Vagina (tissue), 2 donors: Measurements from ENCODE around the gene VMP1. TPM values are rescaled to one million over a fixed set of nuclear protein-coding genes. Genes with fewer than 3 reads are reported as not detected.

ENCODE experiments used
- DNase-seq, 2 donors: peaks; one replicate each; pipeline ENCODE4 v3.0.0-alpha.2; 2017; ENCODE audit errors: extremely low spot score in 2 of 2
- H3K27ac ChIP-seq: fragments of 200-600 bp; sonication (generic); one replicate; pipeline ENCODE4 v1.5.1; 2019
- H3K27me3 ChIP-seq: fragments of 200-600 bp; sonication (generic); one replicate; pipeline ENCODE4 v1.5.1; 2019
- H3K36me3 ChIP-seq, 2 donors: fragments of 200-600 bp; sonication (generic); one replicate each; pipeline ENCODE4 v1.5.1; 2017 to 2019
- H3K4me1 ChIP-seq: fragments of 200-600 bp; sonication (generic); one replicate; pipeline ENCODE4 v1.5.1; 2019
- H3K4me3 ChIP-seq, 2 donors: fragments of 200-600 bp; sonication (generic); 1 replicate in 1 of 2; 2 replicates in 1 of 2; pipeline ENCODE4 v1.5.1; 2016 to 2019
- H3K9me3 ChIP-seq: fragments of 200-600 bp; sonication (generic); one replicate; pipeline ENCODE4 v1.5.1; 2019
- POLR2A ChIP-seq, 2 donors: fragments of 450-650 bp; IDR thresholded peaks; one replicate each; pipeline ENCODE4 v1.6.1; 2017; ENCODE audit warnings: antibody characterized with exemption in 2 of 2, mild to moderate bottlenecking in 2 of 2, moderate library complexity in 2 of 2
- POLR2AphosphoS5 ChIP-seq, 2 donors: sonication (generic); formaldehyde crosslinking; IDR thresholded peaks; one replicate each; pipeline ENCODE4 v1.9.0; 2017; ENCODE audit warnings: antibody characterized with exemption in 2 of 2, mild to moderate bottlenecking in 2 of 2, low read depth in 1 of 2; ENCODE audit not compliant: insufficient read depth in 1 of 2
- intact Hi-C: fragments of 100-400 bp; cut with DNase I; formaldehyde crosslinking; loops from one replicate; pipeline ENCODE4 v1.15.1; 2023
- total RNA-seq: library from RNA; depleted of rRNA; stranded (reverse); fragments of >200 nt; gene quantifications from one replicate; pipeline ENCODE4 v1.2.3, GENCODE V29; 2016
- TF ChIP-seq, protein P1 (sequence below), 3 experiments: fragments of 450-650 bp in 2 of 3; fragments of 200-600 bp in 1 of 3; sonication (generic) in 1 of 3; IDR thresholded peaks; one replicate each; pipeline ENCODE4 v1.5.1; 2017 to 2019; ENCODE audit warnings: antibody characterized with exemption in 3 of 3, mild to moderate bottlenecking in 2 of 3, moderate library complexity in 2 of 3

VMP1 gene
- total RNA-seq, 1 donor from 2014 or later, result 380 TPM

DNA sequence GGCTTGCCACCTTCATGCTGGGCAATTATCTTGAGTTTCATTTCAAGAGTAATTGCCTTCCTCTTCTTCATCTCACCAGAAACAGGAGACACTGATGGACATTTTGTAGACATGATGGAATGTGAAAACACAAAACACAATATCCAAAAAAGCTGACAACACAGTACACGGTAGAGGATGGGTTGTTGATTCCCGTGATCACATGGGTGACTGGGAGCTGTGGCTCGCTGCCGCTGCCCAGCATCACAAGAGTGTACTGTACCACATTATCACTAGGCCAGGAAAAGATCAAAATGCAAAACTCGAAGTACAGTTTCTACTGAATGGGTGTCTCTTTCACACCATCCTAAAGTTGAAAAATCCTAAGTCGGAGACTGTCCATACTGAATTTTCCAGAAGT, 7.7 kb upstream of the VMP1 start:
- DNase-seq, result no peak
- intact Hi-C loops, result no loop called here
- H3K4me3 ChIP-seq, result no peak overlapping the region
- H3K27ac ChIP-seq, result no peak overlapping the region
- no peak for TF ChIP-seq POLR2AphosphoS5 (IDR thresholded peaks at IDR 0.05; ENCODE audit: insufficient read depth in 1 of 2, low read depth in 1 of 2)
- no peak for TF ChIP-seq POLR2A (IDR thresholded peaks at IDR 0.05)
- TF ChIP-seq, protein P1, sequence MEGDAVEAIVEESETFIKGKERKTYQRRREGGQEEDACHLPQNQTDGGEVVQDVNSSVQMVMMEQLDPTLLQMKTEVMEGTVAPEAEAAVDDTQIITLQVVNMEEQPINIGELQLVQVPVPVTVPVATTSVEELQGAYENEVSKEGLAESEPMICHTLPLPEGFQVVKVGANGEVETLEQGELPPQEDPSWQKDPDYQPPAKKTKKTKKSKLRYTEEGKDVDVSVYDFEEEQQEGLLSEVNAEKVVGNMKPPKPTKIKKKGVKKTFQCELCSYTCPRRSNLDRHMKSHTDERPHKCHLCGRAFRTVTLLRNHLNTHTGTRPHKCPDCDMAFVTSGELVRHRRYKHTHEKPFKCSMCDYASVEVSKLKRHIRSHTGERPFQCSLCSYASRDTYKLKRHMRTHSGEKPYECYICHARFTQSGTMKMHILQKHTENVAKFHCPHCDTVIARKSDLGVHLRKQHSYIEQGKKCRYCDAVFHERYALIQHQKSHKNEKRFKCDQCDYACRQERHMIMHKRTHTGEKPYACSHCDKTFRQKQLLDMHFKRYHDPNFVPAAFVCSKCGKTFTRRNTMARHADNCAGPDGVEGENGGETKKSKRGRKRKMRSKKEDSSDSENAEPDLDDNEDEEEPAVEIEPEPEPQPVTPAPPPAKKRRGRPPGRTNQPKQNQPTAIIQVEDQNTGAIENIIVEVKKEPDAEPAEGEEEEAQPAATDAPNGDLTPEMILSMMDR (IDR thresholded peaks at IDR 0.05), result no peak
- H3K36me3 ChIP-seq, result peaks cover 0 to 35% of the 10 kb centered on the region in 2 donors
- H3K27me3 ChIP-seq, result no peaks in the 10 kb centered on the region
- peaks cover 5% of the 10 kb centered on the region for H3K4me1 ChIP-seq
- no peaks in the 10 kb centered on the region for H3K9me3 ChIP-seq

GRCh38 chr17:59702304-59702703, 5.2 kb upstream of the VMP1 start:
- TF ChIP-seq, protein P1 (IDR thresholded peaks at IDR 0.05), result no peak
- TF ChIP-seq POLR2A (IDR thresholded peaks at IDR 0.05) (no peak), POLR2AphosphoS5 (IDR thresholded peaks at IDR 0.05; ENCODE audit: insufficient read depth in 1 of 2, low read depth in 1 of 2) (no peak)
- no peaks in the 10 kb centered on the region for H3K9me3 ChIP-seq
- no peak for DNase-seq
- H3K4me1 ChIP-seq, result peaks cover 23% of the 10 kb centered on the region
- H3K36me3 ChIP-seq, result peaks cover 0 to 22% of the 10 kb centered on the region in 2 donors
- no peak overlapping the region for H3K4me3 ChIP-seq
- intact Hi-C loops, result no loop called here
- no peaks in the 10 kb centered on the region for H3K27me3 ChIP-seq
- H3K27ac ChIP-seq, result no peak overlapping the region

GRCh38 chr17:59707971-59708430, 547 bp downstream of the VMP1 start:
- H3K4me1 ChIP-seq, result peaks cover 33% of the 10 kb centered on the region

DNA sequence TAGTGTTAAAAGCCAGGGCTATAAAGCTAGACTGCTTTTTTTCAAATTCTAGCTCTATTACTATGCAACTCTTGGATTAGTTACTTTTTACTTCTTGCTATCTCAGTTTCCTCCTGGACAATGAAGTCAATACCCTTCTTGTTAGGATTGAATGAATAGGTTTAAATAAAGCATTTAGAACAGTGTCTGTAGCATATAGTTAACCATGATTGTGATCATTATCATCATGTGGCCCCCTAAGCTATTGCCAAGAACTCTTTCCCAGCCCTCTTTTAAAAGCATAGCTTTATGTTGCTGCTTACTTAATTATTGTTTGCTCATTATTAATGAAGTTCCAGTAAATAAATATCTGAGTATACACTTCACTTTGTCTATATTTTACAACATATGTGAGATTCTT, 4.5 kb downstream of the VMP1 start:
- intact Hi-C loops, result no loop called here
- Histone ChIP-seq H3K4me1 (peaks cover 10% of the 10 kb centered on the region), H3K27ac (no peak overlapping the region), H3K36me3 (no peaks in the 10 kb centered on the region), H3K4me3 (no peak overlapping the region), H3K9me3 (no peaks in the 10 kb centered on the region), H3K27me3 (no peaks in the 10 kb centered on the region)
- TF ChIP-seq POLR2A (IDR thresholded peaks at IDR 0.05) (no peak), POLR2AphosphoS5 (IDR thresholded peaks at IDR 0.05; ENCODE audit: insufficient read depth in 1 of 2, low read depth in 1 of 2) (no peak)
- TF ChIP-seq, protein P1 (IDR thresholded peaks at IDR 0.05), result no peak
- DNase-seq, result no peak

More at GRCh38 chr17:59707971-59708430, 547 bp downstream of the VMP1 start:
- DNase-seq, result no peak
- intact Hi-C loops, result no loop called here
- peaks cover 0 to 3% of the 10 kb centered on the region in 2 donors for H3K36me3 ChIP-seq
- TF ChIP-seq POLR2A (IDR thresholded peaks at IDR 0.05), result no peak
- TF ChIP-seq, protein P1 (IDR thresholded peaks at IDR 0.05), result no peak
- no peak for TF ChIP-seq POLR2AphosphoS5 (IDR thresholded peaks at IDR 0.05; ENCODE audit: insufficient read depth in 1 of 2, low read depth in 1 of 2)
- no peaks in the 10 kb centered on the region for H3K27me3 ChIP-seq
- peak overlapping the region; percentile 66 to 90 for H3K4me3 ChIP-seq
- peak overlapping the region; percentile 91 for H3K27ac ChIP-seq
- no peaks in the 10 kb centered on the region for H3K9me3 ChIP-seq

DNA sequence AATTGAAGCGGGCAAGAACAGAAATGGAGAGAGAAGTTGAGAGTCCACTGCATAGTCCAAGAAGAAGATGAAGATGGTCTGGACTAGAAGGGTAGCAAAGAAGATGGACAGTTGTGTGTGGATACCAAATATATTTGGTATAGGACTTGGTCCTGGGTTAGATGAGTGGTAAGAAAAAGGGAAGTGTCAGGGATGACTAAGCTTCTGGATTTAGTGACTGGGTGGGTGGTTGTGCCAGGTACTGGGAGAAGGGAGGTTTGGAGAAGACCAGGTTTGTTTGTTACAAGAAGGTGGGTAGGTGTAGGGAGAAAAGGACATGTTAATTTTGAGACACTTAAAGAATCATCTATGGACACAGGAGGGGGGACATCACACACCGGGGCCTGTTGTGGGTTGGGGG, 5.4 kb downstream of the VMP1 start:
- DNase-seq, result no peak
- Histone ChIP-seq H3K27ac (no peak overlapping the region), H3K4me3 (no peak overlapping the region), H3K9me3 (no peaks in the 10 kb centered on the region), H3K4me1 (peaks cover 10% of the 10 kb centered on the region), H3K36me3 (no peaks in the 10 kb centered on the region), H3K27me3 (no peaks in the 10 kb centered on the region)
- intact Hi-C loops, result no loop called here
- TF ChIP-seq, protein P1 (IDR thresholded peaks at IDR 0.05), result no peak
- TF ChIP-seq POLR2AphosphoS5 (IDR thresholded peaks at IDR 0.05; ENCODE audit: insufficient read depth in 1 of 2, low read depth in 1 of 2) (no peak), POLR2A (IDR thresholded peaks at IDR 0.05) (no peak)
